M059J (cell line): ENCODE results near the gene EFEMP1. TPM values are rescaled to one million over a fixed set of nuclear protein-coding genes. Genes with fewer than 3 reads are reported as not detected.

ENCODE experiments used
- DNase-seq: peaks from one replicate; pipeline ENCODE4 v3.0.0-alpha.2; 2012; ENCODE audit warnings: low read depth
- total RNA-seq: library from RNA; depleted of rRNA; stranded (reverse); fragments of >200 nt; shearing (Covaris generic); gene quantifications from 2 replicates; pipeline ENCODE4 v1.2.3, GENCODE V29; 2014

Gene EFEMP1
- total RNA-seq, 1 experiment from 2014 or later, result 91.3 TPM

GRCh38 chr2:55898386-55899040 lies 25.1 kb downstream of the EFEMP1 start:
- DNase-seq, result no peak

GRCh38 chr2:55896633-55897032 lies 26.9 kb downstream of the EFEMP1 start:
- DNase-seq, result no peak

GRCh38 chr2:55894720-55895119 lies 28.9 kb downstream of the EFEMP1 start:
- no peak for DNase-seq

- peak; percentile 44 for DNase-seq
Measured at GRCh38 chr2:55891671-55892094, 31.9 kb downstream of the EFEMP1 start.

GRCh38 chr2:55888936-55889335 lies 34.6 kb downstream of the EFEMP1 start:
- peak; percentile 45 for DNase-seq

- peak; percentile 86 for DNase-seq
Measured at GRCh38 chr2:55887901-55888624, 35.5 kb downstream of the EFEMP1 start.

GRCh38 chr2:55887351-55887750 lies 36.2 kb downstream of the EFEMP1 start:
- peak; percentile 43 for DNase-seq

- DNase-seq, result no peak
Measured at GRCh38 chr2:55885944-55886281, 37.7 kb downstream of the EFEMP1 start.

- peak; percentile 92 for DNase-seq
Measured at GRCh38 chr2:55885127-55885943, 38.2 kb downstream of the EFEMP1 start.

- peak; percentile 71 for DNase-seq
Measured at GRCh38 chr2:55883829-55884228, 39.8 kb downstream of the EFEMP1 start.

GRCh38 chr2:55883357-55883756 lies 40.2 kb downstream of the EFEMP1 start:
- DNase-seq, result peak; percentile 47

- no peak for DNase-seq
Measured at GRCh38 chr2:55882954-55883353, 40.6 kb downstream of the EFEMP1 start.

- no peak for DNase-seq
Measured at GRCh38 chr2:55880416-55881143, 43.0 kb downstream of the EFEMP1 start.

- no peak for DNase-seq
Measured at GRCh38 chr2:55879976-55880375, 43.6 kb downstream of the EFEMP1 start.

GRCh38 chr2:55877087-55877436 lies 46.5 kb downstream of the EFEMP1 start:
- no peak for DNase-seq

- no peak for DNase-seq
Measured at GRCh38 chr2:55876429-55877086, 47.0 kb downstream of the EFEMP1 start.

- peak; percentile 45 for DNase-seq
Measured at GRCh38 chr2:55875434-55876135, 48.0 kb downstream of the EFEMP1 start.

- DNase-seq, result no peak
Measured at GRCh38 chr2:55874338-55874737, 49.2 kb downstream of the EFEMP1 start.

- no peak for DNase-seq
Measured at GRCh38 chr2:55871637-55872036, 51.9 kb downstream of the EFEMP1 start.

GRCh38 chr2:55869637-55870325 lies 53.8 kb downstream of the EFEMP1 start:
- DNase-seq, result peak; percentile 48
